ENCODE results near the gene IFT122.
"Not testable (repeated sequence)": the region's sequence is repeated elsewhere in the genome, so short reads cannot be mapped to it uniquely, and the experiment has no call there.

GRCh38 chr3:129515821-129516432, 75.9 kb downstream of the IFT122 start:
- TF ChIP-seq CTCF, POLR2A (IDR thresholded peaks at IDR 0.05): not testable (repeated sequence)
